ENCODE measurements around the gene IARS1.

DNA sequence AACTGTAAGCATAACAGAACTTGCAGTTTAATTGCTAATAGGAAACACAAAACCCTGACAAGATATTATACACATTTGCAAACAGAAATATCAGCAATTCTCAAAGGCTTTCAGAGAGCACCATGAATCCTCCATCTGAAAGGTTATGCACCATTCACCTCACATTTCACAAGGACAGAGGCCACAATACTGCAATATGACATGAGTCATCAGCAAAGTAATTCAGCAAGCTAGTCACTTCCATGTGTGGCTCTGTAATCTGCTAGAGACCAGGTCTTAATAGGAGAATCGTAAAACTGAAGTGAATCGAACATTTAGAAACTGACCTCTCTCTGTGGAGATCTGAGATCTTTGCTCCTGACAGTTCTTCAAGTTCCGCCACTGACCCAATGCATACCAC is 28.3 kb downstream of the IARS1 start:
- no peak for TF ChIP-seq POLR2A (IDR thresholded peaks at IDR 0.05)
- TF ChIP-seq, protein P1, sequence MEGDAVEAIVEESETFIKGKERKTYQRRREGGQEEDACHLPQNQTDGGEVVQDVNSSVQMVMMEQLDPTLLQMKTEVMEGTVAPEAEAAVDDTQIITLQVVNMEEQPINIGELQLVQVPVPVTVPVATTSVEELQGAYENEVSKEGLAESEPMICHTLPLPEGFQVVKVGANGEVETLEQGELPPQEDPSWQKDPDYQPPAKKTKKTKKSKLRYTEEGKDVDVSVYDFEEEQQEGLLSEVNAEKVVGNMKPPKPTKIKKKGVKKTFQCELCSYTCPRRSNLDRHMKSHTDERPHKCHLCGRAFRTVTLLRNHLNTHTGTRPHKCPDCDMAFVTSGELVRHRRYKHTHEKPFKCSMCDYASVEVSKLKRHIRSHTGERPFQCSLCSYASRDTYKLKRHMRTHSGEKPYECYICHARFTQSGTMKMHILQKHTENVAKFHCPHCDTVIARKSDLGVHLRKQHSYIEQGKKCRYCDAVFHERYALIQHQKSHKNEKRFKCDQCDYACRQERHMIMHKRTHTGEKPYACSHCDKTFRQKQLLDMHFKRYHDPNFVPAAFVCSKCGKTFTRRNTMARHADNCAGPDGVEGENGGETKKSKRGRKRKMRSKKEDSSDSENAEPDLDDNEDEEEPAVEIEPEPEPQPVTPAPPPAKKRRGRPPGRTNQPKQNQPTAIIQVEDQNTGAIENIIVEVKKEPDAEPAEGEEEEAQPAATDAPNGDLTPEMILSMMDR (IDR thresholded peaks at IDR 0.05), result no peak
- no peak for TF ChIP-seq POLR2AphosphoS5 (IDR thresholded peaks at IDR 0.05)
- TF ChIP-seq EP300 (IDR thresholded peaks at IDR 0.05), result no peak
